22Rv1 (cell line): ENCODE measurements around the gene ACHE.

Experiments
- CTCF ChIP-seq: fragments of 450-650 bp; IDR thresholded peaks from 2 replicates; pipeline ENCODE4 v1.5.1; 2017; ENCODE audit warnings: mild to moderate bottlenecking
- ZFX ChIP-seq: fragments of 450-650 bp; IDR thresholded peaks from 2 replicates; pipeline ENCODE4 v1.6.1; 2017; ENCODE audit warnings: antibody characterized with exemption, borderline replicate concordance

GRCh38 chr7:100879685-100880261 is 15.9 kb downstream of the ACHE start:
- no peak for TF ChIP-seq CTCF
- TF ChIP-seq ZFX, result no peak
